Large intestine (tissue), 3 donors: ENCODE data around the gene RPL35A. TPM values are rescaled to one million over a fixed set of nuclear protein-coding genes. Genes with fewer than 3 reads are reported as not detected.
"Not testable (repeated sequence)": the region's sequence is repeated elsewhere in the genome, so short reads cannot be mapped to it uniquely, and the experiment has no call there.

Source experiments
- DNase-seq, 2 donors: peaks; one replicate each; pipeline versions ENCODE4 v3.0.0 to v3.0.0-alpha.2; 2013
- H3K27ac ChIP-seq: one replicate; pipeline ENCODE4 v1.5.1; 2013; ENCODE audit warnings: low read length
- H3K27me3 ChIP-seq: 2 replicates; pipeline ENCODE4 v1.6.1; 2013; ENCODE audit warnings: low read length; ENCODE audit not compliant: control insufficient read depth, insufficient read depth
- H3K36me3 ChIP-seq: 2 replicates; pipeline ENCODE4 v1.6.1; 2013; ENCODE audit warnings: low read length; ENCODE audit not compliant: control insufficient read depth, insufficient read depth
- H3K4me1 ChIP-seq: one replicate; pipeline ENCODE4 v1.6.1; 2013; ENCODE audit warnings: low read length; ENCODE audit not compliant: control insufficient read depth, insufficient read depth
- H3K4me3 ChIP-seq: one replicate; pipeline ENCODE4 v1.5.1; 2013; ENCODE audit warnings: low read length
- H3K9me3 ChIP-seq: one replicate; pipeline ENCODE4 v1.6.1; 2013; ENCODE audit warnings: mild to moderate bottlenecking, low read depth, low read length, moderate library complexity; ENCODE audit not compliant: control insufficient read depth
- WGBS: methylation state at CpG from one replicate; pipeline ENCODE4 v1.1.5; 2013; ENCODE audit warnings: low lambda C conversion rate; ENCODE audit not compliant: insufficient coverage; 5-methylcytosine and 5-hydroxymethylcytosine counted together
- polyA plus RNA-seq: library from polyadenylated mRNA; unstranded; fragments of 120-200 nt; gene quantifications from one replicate; pipeline ENCODE4 v1.2.1, GENCODE V29; 2013

RPL35A gene
- polyA plus RNA-seq, 1 donor = 2,232 TPM

GRCh38 chr3:197908957-197909701, 40.9 kb upstream of the RPL35A start:
- H3K4me1 ChIP-seq = no peaks in the 10 kb centered on the region
- H3K27ac ChIP-seq = no peak overlapping the region
- no peak overlapping the region for H3K4me3 ChIP-seq
- no peaks in the 10 kb centered on the region for H3K36me3 ChIP-seq
- DNase-seq = no peak
- no peaks in the 10 kb centered on the region for H3K27me3 ChIP-seq
- H3K9me3 ChIP-seq = no peaks in the 10 kb centered on the region
- WGBS = 83% methylated on average over 1 of the region's 4 CpGs

- H3K27me3 ChIP-seq = no peaks in the 10 kb centered on the region
- no peaks in the 10 kb centered on the region for H3K36me3 ChIP-seq
- no peak for DNase-seq
- no peak overlapping the region for H3K4me3 ChIP-seq
- no peaks in the 10 kb centered on the region for H3K4me1 ChIP-seq
- no peak overlapping the region for H3K27ac ChIP-seq
- 91% methylated on average over 6 of the region's 33 CpGs for WGBS
- no peaks in the 10 kb centered on the region for H3K9me3 ChIP-seq
These were observed 37.1 kb upstream of the RPL35A start for GRCh38 chr3:197912741-197913476.

- no CpG with 5 or more reads among the region's 12 CpGs for WGBS
- Histone ChIP-seq H3K36me3 (no peaks in the 10 kb centered on the region), H3K4me3 (no peak overlapping the region), H3K9me3 (no peaks in the 10 kb centered on the region), H3K27ac (no peak overlapping the region), H3K4me1 (no peaks in the 10 kb centered on the region), H3K27me3 (no peaks in the 10 kb centered on the region)
- no peak for DNase-seq
These were observed 36.2 kb upstream of the RPL35A start for GRCh38 chr3:197913641-197914380.

GRCh38 chr3:197921429-197922275, 28.3 kb upstream of the RPL35A start:
- WGBS = 100% methylated on average over 6 of the region's 24 CpGs
- DNase-seq, H3K4me3 ChIP-seq, H3K27me3 ChIP-seq, H3K9me3 ChIP-seq, H3K4me1 ChIP-seq, H3K36me3 ChIP-seq, H3K27ac ChIP-seq: not testable (repeated sequence)

GRCh38 chr3:197926418-197926817, 23.6 kb upstream of the RPL35A start:
- WGBS = no CpG with 5 or more reads among the region's 7 CpGs

GRCh38 chr3:197927578-197927977, 22.4 kb upstream of the RPL35A start:
- DNase-seq, H3K36me3 ChIP-seq, H3K27me3 ChIP-seq, H3K9me3 ChIP-seq, H3K4me1 ChIP-seq, H3K27ac ChIP-seq, H3K4me3 ChIP-seq: not testable (repeated sequence)
- WGBS = no CpG with 5 or more reads among the region's 3 CpGs

More at GRCh38 chr3:197926418-197926817, 23.6 kb upstream of the RPL35A start:
- Histone ChIP-seq H3K4me1 (no peaks in the 10 kb centered on the region), H3K27ac (no peak overlapping the region), H3K4me3 (no peak overlapping the region), H3K36me3 (no peaks in the 10 kb centered on the region), H3K27me3 (no peaks in the 10 kb centered on the region), H3K9me3 (no peaks in the 10 kb centered on the region)
- DNase-seq = no peak

GRCh38 chr3:197936819-197937384, 13.1 kb upstream of the RPL35A start:
- DNase-seq = no peak
- H3K36me3 ChIP-seq = peaks cover 2% of the 10 kb centered on the region
- H3K27ac ChIP-seq = no peak overlapping the region
- WGBS = 81% methylated on average over 5 of the region's 15 CpGs
- no peaks in the 10 kb centered on the region for H3K4me1 ChIP-seq
- H3K9me3 ChIP-seq = no peaks in the 10 kb centered on the region
- no peak overlapping the region for H3K4me3 ChIP-seq
- H3K27me3 ChIP-seq = no peaks in the 10 kb centered on the region

- Histone ChIP-seq H3K36me3 (peaks cover 2% of the 10 kb centered on the region), H3K9me3 (no peaks in the 10 kb centered on the region), H3K27ac (no peak overlapping the region), H3K4me3 (no peak overlapping the region), H3K4me1 (no peaks in the 10 kb centered on the region), H3K27me3 (no peaks in the 10 kb centered on the region)
- WGBS = no CpG with 5 or more reads among the region's 1 CpG
- DNase-seq = no peak
These were observed 9.1 kb upstream of the RPL35A start for GRCh38 chr3:197940745-197941384.

- WGBS = no CpG with 5 or more reads among the region's 2 CpGs
These were observed 6.9 kb upstream of the RPL35A start for GRCh38 chr3:197942956-197943556.

More at GRCh38 chr3:197942956-197943556, 6.9 kb upstream of the RPL35A start:
- Histone ChIP-seq H3K27me3 (no peaks in the 10 kb centered on the region), H3K27ac (no peak overlapping the region), H3K36me3 (peaks cover 2% of the 10 kb centered on the region), H3K9me3 (no peaks in the 10 kb centered on the region), H3K4me3 (no peak overlapping the region), H3K4me1 (no peaks in the 10 kb centered on the region)
- no peak for DNase-seq
